Dermis blood vessel endothelial cell (primary cell): ENCODE measurements around the gene IQCC. TPM values are rescaled to one million over a fixed set of nuclear protein-coding genes. Genes with fewer than 3 reads are reported as not detected.
A peak's percentile ranks its signal among the peaks of the same experiment; 100 is the strongest.

Experiments
- DNase-seq: peaks from one replicate; pipeline ENCODE4 v3.0.0; 2010
- total RNA-seq: library from RNA; depleted of rRNA; stranded (reverse); fragments of >200 nt; gene quantifications from 2 replicates; pipeline ENCODE4 v1.2.3, GENCODE V29; 2014

IQCC gene
- total RNA-seq, 1 donor from 2014 or later, result 1.0 TPM

DNA sequence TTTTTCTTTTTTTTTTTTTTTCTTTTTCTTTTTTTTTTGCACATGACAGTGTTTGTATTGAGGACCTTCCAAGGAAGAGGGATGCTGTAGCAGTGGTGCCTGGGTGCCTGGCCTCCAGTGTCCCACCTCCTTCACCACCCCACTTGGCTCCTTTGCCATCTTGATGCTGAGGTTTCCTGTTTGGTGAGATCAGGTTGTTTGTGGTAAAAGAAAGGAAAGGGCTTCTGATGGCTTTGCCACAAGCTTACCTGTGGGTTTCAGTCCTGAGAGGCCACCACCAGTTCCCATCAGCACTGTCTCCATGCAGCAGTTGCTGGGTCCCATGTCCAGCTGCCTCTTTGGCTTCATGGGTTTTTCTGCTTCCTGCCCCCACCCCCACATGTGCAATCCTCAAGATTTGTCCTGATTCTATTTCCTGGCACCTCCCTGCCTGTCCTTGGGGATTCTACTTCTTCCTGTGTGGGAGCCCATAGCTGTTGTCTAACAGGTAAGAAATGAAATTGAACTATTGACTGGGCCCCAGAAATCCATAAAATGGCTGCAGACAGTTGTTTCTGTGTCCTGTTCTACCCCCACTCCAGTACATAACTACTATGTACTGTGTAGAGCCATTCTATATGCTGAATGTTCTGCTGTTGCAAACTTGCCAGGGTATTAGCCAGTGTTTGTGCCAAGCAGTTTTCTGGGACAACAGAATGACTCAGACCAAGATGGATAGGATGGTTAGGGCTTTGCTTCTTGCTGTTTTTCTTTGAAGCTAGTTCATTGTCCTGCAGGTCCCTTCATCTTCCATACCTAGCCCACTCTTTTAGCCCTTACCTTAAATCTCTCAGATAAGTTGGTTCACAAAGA, 9.3 kb upstream of the IQCC start:
- no peak for DNase-seq

- no peak for DNase-seq
Observed at GRCh38 chr1:32197074-32197473, 8.4 kb upstream of the IQCC start.

DNA sequence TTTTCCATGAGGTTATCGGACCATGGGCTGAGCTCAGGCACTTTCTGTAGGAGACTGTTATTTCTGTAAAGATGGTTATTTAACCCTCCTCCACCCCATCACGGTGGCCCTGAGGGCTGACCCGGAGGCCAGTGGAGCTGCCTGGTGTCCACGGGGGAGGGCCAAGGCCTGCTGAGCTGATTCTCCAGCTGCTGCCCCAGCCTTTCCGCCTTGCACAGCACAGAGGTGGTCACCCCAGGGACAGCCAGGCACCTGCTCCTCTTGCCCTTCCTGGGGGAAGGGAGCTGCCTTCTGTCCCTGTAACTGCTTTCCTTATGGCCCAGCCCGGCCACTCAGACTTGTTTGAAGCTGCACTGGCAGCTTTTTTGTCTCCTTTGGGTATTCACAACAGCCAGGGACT, 7.6 kb upstream of the IQCC start:
- DNase-seq, result no peak

DNA sequence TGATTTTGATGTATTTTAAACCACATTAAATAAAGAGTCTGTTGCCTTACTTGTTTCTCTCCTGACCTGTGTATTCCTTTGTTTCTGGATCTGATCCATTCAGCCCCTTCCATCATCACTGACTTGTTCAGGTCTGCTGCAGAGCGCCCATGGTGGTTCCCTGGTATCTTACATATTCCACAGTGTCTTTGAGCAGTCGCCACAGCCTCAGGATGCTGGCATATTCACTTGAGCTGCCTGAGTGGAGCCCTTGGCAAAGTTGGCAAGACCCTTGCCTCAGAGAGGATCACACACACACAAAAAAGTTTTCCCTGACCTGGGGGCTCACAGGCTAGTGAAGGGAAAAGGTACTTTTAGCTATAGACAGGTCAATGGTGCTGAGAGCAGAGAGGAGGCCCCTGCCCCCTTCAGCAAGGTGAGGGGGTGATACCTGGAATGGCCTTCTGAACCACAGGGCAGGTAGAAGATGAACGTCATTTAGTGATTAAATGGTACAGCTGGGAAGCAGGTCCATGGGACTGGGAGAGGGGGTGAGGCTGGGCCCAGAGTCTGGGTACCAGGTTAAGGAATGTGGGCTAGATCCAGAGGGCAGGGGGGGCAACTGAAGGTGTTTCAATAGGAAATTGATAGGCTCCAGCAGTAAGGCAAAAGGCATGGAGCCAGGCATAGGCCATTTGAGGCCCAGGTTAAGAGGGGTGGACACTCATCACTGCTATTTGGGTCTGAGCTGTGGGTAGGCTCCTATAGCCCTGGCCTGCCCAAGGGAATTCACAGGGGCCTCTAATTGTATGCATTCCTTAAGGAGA, 7.0 kb upstream of the IQCC start:
- no peak for DNase-seq

GRCh38 chr1:32199043-32199716, 6.3 kb upstream of the IQCC start:
- no peak for DNase-seq

DNA sequence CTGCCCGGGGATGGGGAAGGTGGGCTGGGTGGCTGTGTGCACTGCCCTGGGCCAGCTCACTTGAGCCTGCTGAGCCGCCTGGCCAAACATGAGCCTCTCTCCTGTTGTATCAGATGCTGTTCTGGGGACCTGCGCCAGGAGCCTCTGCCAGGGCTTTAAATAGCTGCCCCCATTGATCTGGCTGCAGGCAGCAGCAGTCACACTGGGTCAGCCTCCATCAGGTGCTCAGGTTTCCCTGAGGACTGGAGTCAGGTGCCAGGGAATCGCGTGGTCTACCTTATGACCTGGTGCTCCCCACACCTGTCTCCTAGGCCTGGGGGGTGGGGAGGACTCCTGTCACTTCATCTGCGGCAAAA, 5.8 kb upstream of the IQCC start:
- DNase-seq, result no peak

GRCh38 chr1:32200226-32201010, 5.1 kb upstream of the IQCC start, which contains the start of gene CCDC28B:
Gene CCDC28B, plus strand, starts transcription at chr1:32200595. Its CDS starts 1,341 bp downstream, at chr1:32201936.
- DNase-seq, result peak; percentile 51

- peak; percentile 70 for DNase-seq
Observed at GRCh38 chr1:32201011-32201855, 4.2 kb upstream of the IQCC start.

DNA sequence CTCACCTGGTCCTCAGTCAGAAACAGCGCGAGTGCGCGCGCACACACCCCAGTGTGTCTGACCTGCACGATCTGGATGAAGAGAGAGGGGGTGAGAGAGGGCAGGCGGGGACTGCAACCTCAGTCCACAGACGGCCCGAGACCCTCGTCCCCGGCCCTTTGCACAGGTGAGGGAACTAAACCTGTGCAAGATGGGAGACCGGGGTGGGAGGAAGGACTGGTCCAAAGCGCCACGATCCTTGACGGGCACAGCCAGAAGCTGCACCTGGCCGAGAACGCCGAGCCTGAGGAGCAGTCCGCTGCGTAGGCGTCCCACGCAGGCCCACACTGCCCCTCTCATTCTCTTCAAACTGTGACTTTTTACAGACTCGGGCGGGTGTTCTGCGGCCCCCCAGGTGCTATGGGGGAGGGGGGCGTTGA, 519 bp upstream of the IQCC start:
- no peak for DNase-seq

DNA sequence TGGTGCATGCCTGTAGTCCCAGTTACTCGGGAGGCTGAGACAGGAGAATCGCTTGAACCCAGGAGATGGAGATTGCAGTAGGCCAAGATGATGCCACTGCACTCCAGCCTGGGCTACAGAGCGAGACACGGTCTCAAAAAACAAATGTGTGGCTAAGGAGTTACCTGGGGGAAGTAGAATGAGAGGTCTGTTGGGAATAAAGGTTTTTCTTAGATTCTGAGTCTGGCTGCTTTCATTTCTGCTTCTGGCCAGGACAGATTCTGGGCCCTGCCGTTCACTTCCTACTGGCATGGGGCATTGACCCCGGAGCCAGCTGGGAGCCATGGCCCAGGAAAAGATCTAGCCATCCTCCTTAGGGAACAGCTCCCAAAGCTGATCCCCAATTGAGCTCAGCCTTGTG, 3.0 kb downstream of the IQCC start:
- no peak for DNase-seq

DNA sequence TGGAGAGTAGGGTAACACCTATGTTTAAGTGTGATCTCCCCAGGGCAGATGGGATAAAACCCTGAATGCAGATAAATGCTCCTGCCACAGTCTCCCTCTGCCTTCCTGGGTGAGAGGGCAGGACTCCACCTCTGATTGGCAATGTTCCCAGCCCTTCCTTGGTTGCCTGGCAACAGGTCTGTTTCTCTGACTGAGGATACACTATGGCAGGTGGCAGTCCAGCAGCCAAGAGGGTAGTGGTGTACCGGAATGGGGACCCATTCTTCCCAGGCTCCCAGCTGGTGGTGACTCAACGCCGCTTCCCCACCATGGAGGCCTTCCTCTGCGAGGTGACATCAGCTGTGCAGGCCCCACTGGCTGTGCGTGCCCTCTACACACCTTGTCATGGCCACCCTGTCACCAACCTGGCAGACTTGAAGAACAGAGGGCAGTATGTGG, 3.4 kb downstream of the IQCC start, which contains the start of gene DCDC2B:
Gene DCDC2B (plus strand): TSS at position 199 of the 438 bp plus-strand sequence. CDS start 5 bp downstream, at position 204.
- peak; percentile 59 for DNase-seq

DNA sequence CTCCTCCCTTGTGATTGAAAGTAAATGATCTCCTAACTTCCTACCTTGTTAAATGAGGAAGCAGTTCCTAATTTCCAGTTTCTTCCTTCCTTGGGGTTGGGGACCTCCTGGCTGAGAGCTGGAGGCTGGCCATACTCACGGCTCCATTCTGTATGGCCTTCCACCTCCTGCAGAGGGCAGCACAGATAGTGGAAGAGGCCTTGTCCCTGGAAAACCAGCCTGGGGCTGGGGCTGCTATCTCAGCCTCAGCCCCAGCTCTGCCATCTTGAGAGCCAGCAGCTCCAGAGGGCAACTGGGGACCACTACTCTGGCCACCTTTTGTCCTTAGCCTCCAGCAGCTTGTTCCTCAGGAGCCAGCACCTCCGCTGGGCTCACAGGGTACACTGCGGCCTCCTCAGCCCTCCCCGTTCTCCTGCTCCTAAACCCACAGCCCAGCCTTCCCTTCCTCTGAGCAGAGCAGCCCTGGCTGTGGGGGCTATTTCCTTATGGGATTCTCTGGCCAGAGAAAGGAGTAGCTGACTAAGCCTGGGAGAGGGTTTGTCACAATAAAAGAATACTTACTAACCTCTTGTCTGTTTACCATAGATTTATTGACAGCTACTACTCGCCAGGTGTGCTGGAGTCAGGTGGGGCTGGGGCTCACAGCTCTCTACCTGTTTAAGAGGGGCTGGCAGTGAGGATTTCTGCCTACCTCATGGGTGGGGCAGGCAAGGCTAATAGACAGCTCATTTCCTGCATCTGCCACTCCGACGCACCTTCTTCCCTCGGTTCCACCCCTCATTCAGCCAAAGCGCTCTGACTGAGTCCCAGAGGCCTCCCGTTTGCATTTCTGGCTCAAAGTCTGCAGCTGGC, 10.4 kb downstream of the IQCC start:
- peak; percentile 89 for DNase-seq

DNA sequence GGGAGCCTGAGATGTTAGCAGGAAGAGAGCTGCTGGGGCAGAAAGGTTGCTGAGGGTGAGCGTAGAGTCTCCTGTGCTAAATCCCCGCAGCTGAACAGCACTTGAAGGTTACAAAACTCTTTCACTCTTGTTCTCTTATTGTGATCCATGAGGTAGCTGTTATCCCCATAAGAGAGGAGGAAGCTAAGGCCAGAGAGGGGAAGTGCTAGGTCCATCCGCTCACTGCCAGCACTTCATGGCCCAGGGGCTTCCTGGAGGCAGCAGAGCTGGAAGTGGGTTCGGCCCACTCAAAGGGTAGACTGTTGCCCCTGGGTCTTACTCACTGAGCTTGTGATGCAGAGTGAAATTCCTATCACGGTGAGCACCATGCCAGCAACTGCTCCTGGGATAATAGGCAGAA, 11.1 kb downstream of the IQCC start:
- DNase-seq, result no peak

DNA sequence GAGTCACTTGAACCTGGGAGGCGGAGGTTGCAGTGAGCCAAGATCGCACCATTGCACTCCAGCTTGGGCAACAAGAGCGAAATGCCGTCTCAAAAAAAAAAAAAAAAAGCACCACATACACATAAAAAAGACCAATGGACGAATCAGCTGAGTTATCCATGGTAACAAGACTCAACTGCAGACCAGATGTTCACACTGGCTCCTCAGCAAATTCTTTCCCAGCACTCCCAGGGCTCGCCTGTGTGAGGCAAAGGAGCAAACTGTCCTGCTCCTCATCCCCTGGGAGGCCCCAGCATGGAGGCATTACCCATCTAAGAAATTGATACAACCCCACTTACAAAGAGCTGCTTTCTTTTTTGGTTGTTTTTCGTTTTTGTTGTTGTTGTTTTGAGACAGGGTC, 13.6 kb downstream of the IQCC start:
- DNase-seq, result no peak

DNA sequence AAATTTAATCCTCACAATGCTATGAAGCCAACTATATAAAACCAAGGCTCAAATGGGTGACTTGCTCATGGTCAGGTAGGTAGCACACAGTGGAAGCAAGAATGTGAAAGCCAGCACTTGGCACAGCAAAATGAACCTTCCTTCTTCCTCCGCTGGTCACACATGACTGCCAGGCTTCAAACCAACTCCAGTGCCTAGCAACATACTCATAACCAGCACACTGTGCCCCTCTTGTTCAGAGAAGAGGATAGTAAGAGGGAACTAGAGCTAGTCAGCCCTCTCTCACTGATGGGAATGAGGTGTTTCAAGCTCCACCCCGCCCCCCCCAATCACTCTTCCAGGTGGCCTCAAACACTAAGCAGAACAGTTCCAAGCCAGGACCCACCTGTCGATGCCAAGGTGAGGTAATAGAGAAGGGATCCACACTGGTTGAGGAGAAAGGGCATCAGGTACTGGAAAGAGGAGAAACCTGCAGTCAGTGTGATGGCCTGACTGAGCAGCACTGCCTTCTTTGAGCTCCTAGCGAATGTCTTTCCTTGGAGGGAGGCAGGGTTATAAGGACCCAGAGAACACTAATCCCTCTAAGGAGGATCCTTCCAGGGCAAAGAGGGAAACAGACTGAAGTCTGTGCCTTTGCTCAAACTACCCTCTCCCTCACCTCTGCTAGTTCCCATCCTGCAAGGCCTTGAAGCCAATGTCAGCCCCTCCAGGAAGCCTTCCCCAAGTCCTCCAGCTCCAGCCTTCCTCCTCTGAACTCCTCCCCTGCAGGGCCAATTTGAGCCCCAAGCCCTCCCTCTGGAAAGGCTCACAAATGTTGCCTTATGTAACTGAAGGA, 15.5 kb downstream of the IQCC start:
- no peak for DNase-seq

DNA sequence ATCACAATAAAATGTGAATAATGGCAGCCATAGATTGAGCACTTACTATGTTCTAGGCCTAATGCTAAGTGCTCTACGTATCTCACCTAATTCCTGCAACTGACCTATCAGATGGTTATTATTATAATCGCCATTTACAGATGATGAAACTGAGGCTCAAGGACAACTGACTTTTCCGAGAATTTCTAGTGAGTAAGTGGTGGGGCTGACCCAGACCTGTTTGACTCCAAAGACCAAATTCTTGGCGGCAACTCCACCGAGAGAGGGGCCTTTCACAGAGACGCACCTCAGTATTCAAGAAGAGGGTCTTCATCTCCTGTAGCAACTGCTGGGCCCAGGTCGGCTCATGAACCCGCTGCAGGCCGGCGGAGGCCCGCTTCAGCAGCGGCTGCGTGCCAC, 16.1 kb downstream of the IQCC start:
- DNase-seq, result no peak

GRCh38 chr1:32221980-32222755, 16.7 kb downstream of the IQCC start, which contains the start of the genes EIF3I and TMEM234:
Gene EIF3I, plus strand, starts transcription at chr1:32222407. Its CDS starts 35 bp downstream, at chr1:32222442.
Gene TMEM234, minus strand, starts transcription at chr1:32222353. Its CDS starts 31 bp downstream, at chr1:32222322.
- peak; percentile 94 for DNase-seq

GRCh38 chr1:32223683-32224082, 18.2 kb downstream of the IQCC start:
- DNase-seq, result peak; percentile 84
